WI38 (cell line): ENCODE results near the gene NAPSA.
"Not testable (repeated sequence)": the region's sequence is repeated elsewhere in the genome, so short reads cannot be mapped to it uniquely, and the experiment has no call there.

Experiments
- H3K4me3 ChIP-seq: 2 replicates; pipeline ENCODE4 v1.5.1; 2011; ENCODE audit warnings: low read depth, mild to moderate bottlenecking, control low read depth, low read length
- TF ChIP-seq, protein P1 (sequence below): IDR thresholded peaks from 2 replicates; pipeline ENCODE4 v1.5.1; 2012; ENCODE audit warnings: low read depth, mild to moderate bottlenecking, control low read depth, low read length

The NAPSA gene

GRCh38 chr19:50330365-50331078, 34.9 kb downstream of the NAPSA start:
- TF ChIP-seq, protein P1, sequence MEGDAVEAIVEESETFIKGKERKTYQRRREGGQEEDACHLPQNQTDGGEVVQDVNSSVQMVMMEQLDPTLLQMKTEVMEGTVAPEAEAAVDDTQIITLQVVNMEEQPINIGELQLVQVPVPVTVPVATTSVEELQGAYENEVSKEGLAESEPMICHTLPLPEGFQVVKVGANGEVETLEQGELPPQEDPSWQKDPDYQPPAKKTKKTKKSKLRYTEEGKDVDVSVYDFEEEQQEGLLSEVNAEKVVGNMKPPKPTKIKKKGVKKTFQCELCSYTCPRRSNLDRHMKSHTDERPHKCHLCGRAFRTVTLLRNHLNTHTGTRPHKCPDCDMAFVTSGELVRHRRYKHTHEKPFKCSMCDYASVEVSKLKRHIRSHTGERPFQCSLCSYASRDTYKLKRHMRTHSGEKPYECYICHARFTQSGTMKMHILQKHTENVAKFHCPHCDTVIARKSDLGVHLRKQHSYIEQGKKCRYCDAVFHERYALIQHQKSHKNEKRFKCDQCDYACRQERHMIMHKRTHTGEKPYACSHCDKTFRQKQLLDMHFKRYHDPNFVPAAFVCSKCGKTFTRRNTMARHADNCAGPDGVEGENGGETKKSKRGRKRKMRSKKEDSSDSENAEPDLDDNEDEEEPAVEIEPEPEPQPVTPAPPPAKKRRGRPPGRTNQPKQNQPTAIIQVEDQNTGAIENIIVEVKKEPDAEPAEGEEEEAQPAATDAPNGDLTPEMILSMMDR, result no peak
- H3K4me3 ChIP-seq, result no peak overlapping the region

DNA sequence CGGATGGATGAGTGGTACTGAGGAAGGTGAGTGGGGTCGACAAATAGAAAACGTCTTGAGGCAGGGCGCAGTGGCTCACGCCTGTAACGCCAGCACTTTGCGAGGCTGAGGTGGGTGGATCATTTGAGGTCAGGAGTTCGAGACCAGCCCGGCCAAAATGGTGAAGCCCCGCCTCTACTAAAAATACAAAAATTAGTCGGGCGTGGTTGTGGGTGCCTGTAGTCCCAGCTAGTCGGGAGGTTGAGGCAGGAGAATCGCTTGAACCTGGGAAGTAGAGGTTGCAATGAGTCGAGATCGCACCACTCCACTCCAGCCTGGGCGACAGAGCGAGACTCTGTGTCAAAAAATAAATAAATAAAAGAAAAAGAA, 35.5 kb downstream of the NAPSA start:
- H3K4me3 ChIP-seq, result not testable (repeated sequence)

- TF ChIP-seq, protein P1, result no peak
- no peak within 1 kb of the TSS for H3K4me3 ChIP-seq
These were observed 36.1 kb downstream of the NAPSA start, which contains the start of gene KCNC3 for GRCh38 chr19:50329146-50329925. Gene KCNC3 (minus strand): TSS chr19:50329377. CDS start chr19:50329082, 295 bp downstream.

- TF ChIP-seq, protein P1, result no peak
- no peak overlapping the region for H3K4me3 ChIP-seq
These were observed 36.6 kb downstream of the NAPSA start for GRCh38 chr19:50328873-50329145.

DNA sequence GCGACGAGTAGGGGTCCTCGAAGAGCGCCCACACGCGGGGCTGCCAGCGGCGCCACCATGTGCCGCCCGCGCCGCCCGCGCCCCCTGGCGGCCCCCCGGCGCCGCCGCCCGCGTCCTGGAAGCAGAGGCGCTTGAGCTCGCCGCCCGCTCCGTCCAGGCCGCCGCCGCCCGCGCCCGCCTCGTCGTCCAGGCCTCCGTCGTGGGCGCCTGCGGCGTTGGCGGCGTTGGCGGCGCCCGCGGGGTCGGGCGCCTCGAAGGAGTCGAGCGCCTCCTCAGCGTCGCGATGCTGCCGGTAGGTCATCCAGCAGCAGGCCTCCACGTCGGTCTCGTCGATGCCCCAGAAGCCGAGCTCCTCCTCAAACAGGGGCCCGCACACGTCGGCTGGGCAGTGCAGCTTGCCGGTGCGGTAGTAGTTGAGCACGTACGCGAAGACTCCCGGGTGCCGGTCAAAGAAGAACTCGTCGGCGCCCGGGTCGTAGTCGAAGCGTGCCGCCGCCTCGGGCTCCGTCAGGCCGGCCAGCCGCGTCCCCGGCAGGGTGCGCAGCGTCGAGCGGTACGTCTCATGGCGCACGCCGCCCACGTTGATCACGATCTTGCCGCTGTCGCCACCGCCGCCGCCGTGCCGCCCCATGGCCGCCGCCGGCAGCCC, 37.1 kb downstream of the NAPSA start:
- no peak overlapping the region for H3K4me3 ChIP-seq
- TF ChIP-seq, protein P1, result no peak

GRCh38 chr19:50327461-50328223, 37.8 kb downstream of the NAPSA start:
- TF ChIP-seq, protein P1, result no peak
- no peak overlapping the region for H3K4me3 ChIP-seq

DNA sequence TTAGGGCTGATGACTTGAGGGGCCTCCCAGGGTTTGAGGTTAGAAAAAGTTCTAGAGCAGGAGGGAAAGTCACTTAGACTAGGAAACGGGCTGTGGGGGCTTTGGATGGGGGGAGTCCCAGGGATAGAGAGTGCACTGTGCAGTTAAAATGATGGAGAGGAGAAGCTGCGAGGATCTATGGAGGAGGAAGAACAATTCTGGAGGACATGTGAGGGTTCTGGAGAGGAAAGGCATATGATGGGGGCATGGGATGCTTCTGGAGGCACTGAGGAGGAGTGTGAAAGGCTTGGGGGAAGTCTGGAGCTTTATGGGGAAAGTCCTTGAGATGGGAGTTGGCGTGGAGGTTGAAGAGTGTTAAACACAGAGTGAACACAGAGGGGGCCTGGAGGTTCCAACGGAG, 38.4 kb downstream of the NAPSA start:
- TF ChIP-seq, protein P1, result no peak
- no peak overlapping the region for H3K4me3 ChIP-seq
